SU-DHL-6 (cell line): Measurements from ENCODE around the gene FAM120B.

Experiments used
- H2AFZ ChIP-seq: fragments of 200-600 bp; sonication (generic); 2 replicates; pipeline ENCODE4 v1.6.1; 2014; ENCODE audit warnings: low read depth, mild to moderate bottlenecking, moderate library complexity, mixed read lengths, antibody characterized with exemption, low read length; ENCODE audit not compliant: severe bottlenecking
- H3F3A ChIP-seq: fragments of 200-600 bp; shearing (Covaris generic); 2 replicates; pipeline ENCODE4 v1.6.0; 2016; ENCODE audit warnings: antibody characterized with exemption, mild to moderate bottlenecking; ENCODE audit not compliant: insufficient read depth
- H3K27ac ChIP-seq: fragments of 200-600 bp; sonication (generic); 2 replicates; pipeline ENCODE4 v1.5.1; 2016; ENCODE audit warnings: low read depth, mild to moderate bottlenecking, low read length, moderate library complexity, mixed read lengths
- H3K27me3 ChIP-seq: fragments of 200-600 bp; sonication (generic), shearing (Covaris generic); 2 replicates; pipeline ENCODE4 v1.6.0; 2014; ENCODE audit warnings: mild to moderate bottlenecking, low read length
- H3K36me3 ChIP-seq: fragments of 200-600 bp; sonication (generic); 2 replicates; pipeline ENCODE4 v1.6.1; 2014; ENCODE audit warnings: mild to moderate bottlenecking, low read length, mixed read lengths
- H3K4me2 ChIP-seq: fragments of 300-600, 200-600 bp; shearing (Covaris generic), sonication (generic); 2 replicates; pipeline ENCODE4 v1.6.0; 2014; ENCODE audit warnings: low read length, low read depth, mild to moderate bottlenecking; ENCODE audit not compliant: poor library complexity, severe bottlenecking
- H3K4me3 ChIP-seq: fragments of 200-600 bp; sonication (generic); 2 replicates; pipeline ENCODE4 v1.5.1; 2014; ENCODE audit warnings: antibody characterized with exemption, low read length, mild to moderate bottlenecking, mixed read lengths; ENCODE audit not compliant: insufficient read depth, poor library complexity, severe bottlenecking
- H3K79me2 ChIP-seq: fragments of 200-600 bp; sonication (generic); 2 replicates; pipeline ENCODE4 v1.6.1; 2014; ENCODE audit warnings: mild to moderate bottlenecking, low read length, moderate library complexity; ENCODE audit not compliant: insufficient read depth
- H3K9ac ChIP-seq: fragments of 200-600 bp; sonication (generic); 2 replicates; pipeline ENCODE4 v1.7.0; 2014; ENCODE audit warnings: mild to moderate bottlenecking, low read length
- H3K9me2 ChIP-seq: fragments of 200-600 bp; sonication (generic); replicated peaks from 2 replicates; pipeline ENCODE4 v1.6.1; 2014; ENCODE audit warnings: low read length; ENCODE audit not compliant: insufficient read depth
- H3K9me3 ChIP-seq: fragments of 200-600 bp; sonication (generic); 2 replicates; pipeline ENCODE4 v1.6.1; 2014; ENCODE audit warnings: low read length, mixed read lengths; ENCODE audit not compliant: insufficient read depth
- H4K20me1 ChIP-seq: fragments of 200-600 bp; sonication (generic); 2 replicates; pipeline ENCODE4 v1.6.1; 2014; ENCODE audit warnings: low read depth, mild to moderate bottlenecking, antibody characterized with exemption, low read length, moderate library complexity, mixed read lengths
- EZH2phosphoT487 ChIP-seq: fragments of 200-600 bp; sonication (generic), shearing (Covaris generic); conservative IDR thresholded peaks from 2 replicates; pipeline ENCODE4 v1.6.1; 2018; ENCODE audit warnings: mild to moderate bottlenecking, antibody characterized with exemption, low read length, moderate library complexity, mixed read lengths
- TF ChIP-seq, protein P1 (sequence below): fragments of 200-600 bp; sonication (generic); IDR thresholded peaks from one replicate; pipeline ENCODE4 v1.5.1; 2017; ENCODE audit warnings: antibody characterized with exemption, mild to moderate bottlenecking, low read length, moderate library complexity; ENCODE audit not compliant: insufficient read depth, poor library complexity, severe bottlenecking

The FAM120B gene

DNA sequence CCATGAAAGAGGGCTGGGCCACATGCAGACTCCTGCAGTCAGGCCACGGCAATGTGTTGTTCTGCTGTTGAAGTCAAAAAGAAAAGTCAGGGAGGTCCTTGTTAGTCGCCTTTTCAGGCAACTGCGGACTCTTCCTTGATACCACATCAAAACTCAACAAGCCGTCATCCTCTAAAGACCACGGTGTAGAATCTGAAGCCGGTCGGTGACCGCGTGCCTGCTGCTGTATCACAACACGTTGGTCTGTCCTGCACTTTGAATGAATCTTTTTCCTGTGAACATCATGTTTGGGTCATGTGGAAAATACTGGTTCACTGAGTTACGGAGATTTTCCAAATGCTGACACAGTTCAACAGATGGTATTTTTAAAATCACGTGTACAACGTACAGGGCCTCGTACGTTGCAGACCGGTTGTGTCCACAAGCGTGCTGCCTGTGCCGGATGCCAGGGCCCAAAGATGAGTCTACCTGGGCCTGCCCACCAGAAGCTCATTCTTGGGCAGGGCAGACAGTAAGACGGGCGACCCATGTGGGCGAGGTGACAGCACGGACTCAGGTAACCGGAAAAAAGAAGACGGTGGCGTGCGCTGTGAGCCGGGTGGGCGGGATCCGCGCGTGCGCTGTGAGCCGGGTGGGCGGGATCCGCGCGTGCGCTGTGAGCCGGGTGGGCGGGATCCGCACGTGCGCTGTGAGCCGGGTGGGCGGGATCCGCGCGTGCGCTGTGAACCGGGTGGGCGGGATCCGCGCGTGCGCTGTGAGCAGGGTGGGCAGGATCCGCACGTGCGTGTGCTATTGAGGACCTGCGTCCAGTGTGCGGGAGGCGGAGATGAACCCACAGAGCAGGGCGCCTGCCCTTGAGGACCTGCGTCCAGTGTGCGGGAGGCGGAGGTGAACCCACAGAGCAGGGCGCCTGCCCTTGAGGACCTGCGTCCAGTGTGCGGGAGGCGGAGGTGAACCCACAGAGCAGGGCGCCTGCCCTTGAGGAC lies 114.5 kb downstream of the FAM120B start:
- H3K4me3 ChIP-seq = no peak overlapping the region
- H3K79me2 ChIP-seq = no peaks in the 10 kb centered on the region
- no peak overlapping the region for H3K9ac ChIP-seq
- H3K27ac ChIP-seq = no peak overlapping the region
- H3K27me3 ChIP-seq = no peaks in the 10 kb centered on the region
- H4K20me1 ChIP-seq = no peaks in the 10 kb centered on the region
- no peaks in the 10 kb centered on the region for H3K9me3 ChIP-seq
- no peak for TF ChIP-seq EZH2phosphoT487
- TF ChIP-seq, protein P1, sequence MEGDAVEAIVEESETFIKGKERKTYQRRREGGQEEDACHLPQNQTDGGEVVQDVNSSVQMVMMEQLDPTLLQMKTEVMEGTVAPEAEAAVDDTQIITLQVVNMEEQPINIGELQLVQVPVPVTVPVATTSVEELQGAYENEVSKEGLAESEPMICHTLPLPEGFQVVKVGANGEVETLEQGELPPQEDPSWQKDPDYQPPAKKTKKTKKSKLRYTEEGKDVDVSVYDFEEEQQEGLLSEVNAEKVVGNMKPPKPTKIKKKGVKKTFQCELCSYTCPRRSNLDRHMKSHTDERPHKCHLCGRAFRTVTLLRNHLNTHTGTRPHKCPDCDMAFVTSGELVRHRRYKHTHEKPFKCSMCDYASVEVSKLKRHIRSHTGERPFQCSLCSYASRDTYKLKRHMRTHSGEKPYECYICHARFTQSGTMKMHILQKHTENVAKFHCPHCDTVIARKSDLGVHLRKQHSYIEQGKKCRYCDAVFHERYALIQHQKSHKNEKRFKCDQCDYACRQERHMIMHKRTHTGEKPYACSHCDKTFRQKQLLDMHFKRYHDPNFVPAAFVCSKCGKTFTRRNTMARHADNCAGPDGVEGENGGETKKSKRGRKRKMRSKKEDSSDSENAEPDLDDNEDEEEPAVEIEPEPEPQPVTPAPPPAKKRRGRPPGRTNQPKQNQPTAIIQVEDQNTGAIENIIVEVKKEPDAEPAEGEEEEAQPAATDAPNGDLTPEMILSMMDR = no peak
- H3K36me3 ChIP-seq = no peaks in the 10 kb centered on the region
- no peaks in the 10 kb centered on the region for H3K9me2 ChIP-seq
- H3K4me2 ChIP-seq = no peak overlapping the region
- no peaks in the 10 kb centered on the region for H3F3A ChIP-seq
- H2AFZ ChIP-seq = no peak overlapping the region

GRCh38 chr6:170421921-170422320 lies 115.4 kb downstream of the FAM120B start:
- H3K27me3 ChIP-seq = no peaks in the 10 kb centered on the region
- H3K27ac ChIP-seq = no peak overlapping the region

GRCh38 chr6:170423030-170423429 lies 116.5 kb downstream of the FAM120B start:
- Histone ChIP-seq H3K79me2 (no peaks in the 10 kb centered on the region), H3K4me3 (no peak overlapping the region), H3K9ac (no peak overlapping the region), H4K20me1 (no peaks in the 10 kb centered on the region), H3F3A (no peaks in the 10 kb centered on the region), H3K4me2 (no peak overlapping the region), H3K9me2 (no peaks in the 10 kb centered on the region), H3K9me3 (no peaks in the 10 kb centered on the region), H2AFZ (no peak overlapping the region), H3K27ac (no peak overlapping the region), H3K27me3 (no peaks in the 10 kb centered on the region), H3K36me3 (no peaks in the 10 kb centered on the region)
- TF ChIP-seq, protein P1 = no peak
- no peak for TF ChIP-seq EZH2phosphoT487

More at GRCh38 chr6:170421921-170422320, 115.4 kb downstream of the FAM120B start:
- Histone ChIP-seq H3F3A (no peaks in the 10 kb centered on the region), H2AFZ (no peak overlapping the region), H3K36me3 (no peaks in the 10 kb centered on the region), H3K9ac (no peak overlapping the region), H3K9me3 (no peaks in the 10 kb centered on the region), H3K79me2 (no peaks in the 10 kb centered on the region), H3K9me2 (no peaks in the 10 kb centered on the region), H4K20me1 (no peaks in the 10 kb centered on the region), H3K4me3 (no peak overlapping the region), H3K4me2 (no peak overlapping the region)
- TF ChIP-seq, protein P1 = no peak
- TF ChIP-seq EZH2phosphoT487 = no peak
